OCI-M2 (cell line): ENCODE measurements around the gene GLIPR1.
"Not testable (repeated sequence)": the region's sequence is repeated elsewhere in the genome, so short reads cannot be mapped to it uniquely, and the experiment has no call there.

Source experiments
- DNase-seq: peaks from one replicate; lab custom pipeline; 2025; ENCODE audit not compliant: unreplicated experiment; lab: John Stamatoyannopoulos, UW

The GLIPR1 gene

GRCh38 chr12:75511116-75512048, 30.8 kb downstream of the GLIPR1 start, which contains the start of gene KRR1:
TSS of gene KRR1 (minus strand) at chr12:75511609. CDS start at chr12:75511597, 12 bp downstream.
- peak; percentile 74 for DNase-seq

GRCh38 chr12:75521224-75521623, 40.7 kb downstream of the GLIPR1 start:
- DNase-seq = not testable (repeated sequence)

GRCh38 chr12:75522124-75522523, 41.6 kb downstream of the GLIPR1 start:
- DNase-seq = not testable (repeated sequence)

GRCh38 chr12:75525263-75525662, 44.7 kb downstream of the GLIPR1 start:
- DNase-seq = no peak

- no peak for DNase-seq
Observed at GRCh38 chr12:75526655-75527511, 46.3 kb downstream of the GLIPR1 start.

- DNase-seq = no peak
Observed at GRCh38 chr12:75528272-75528671, 47.7 kb downstream of the GLIPR1 start.

- DNase-seq = no peak
Observed at GRCh38 chr12:75528692-75529091, 48.1 kb downstream of the GLIPR1 start.

- no peak for DNase-seq
Observed at GRCh38 chr12:75529316-75529715, 48.8 kb downstream of the GLIPR1 start.

- no peak for DNase-seq
Observed at GRCh38 chr12:75529826-75530225, 49.3 kb downstream of the GLIPR1 start.

GRCh38 chr12:75533239-75533638, 52.7 kb downstream of the GLIPR1 start:
- DNase-seq = no peak

- DNase-seq = no peak
Observed at GRCh38 chr12:75539889-75540288, 59.3 kb downstream of the GLIPR1 start.

- no peak for DNase-seq
Observed at GRCh38 chr12:75542942-75543341, 62.4 kb downstream of the GLIPR1 start.

- DNase-seq = no peak
Observed at GRCh38 chr12:75543529-75543928, 63.0 kb downstream of the GLIPR1 start.

- no peak for DNase-seq
Observed at GRCh38 chr12:75545636-75546035, 65.1 kb downstream of the GLIPR1 start.

GRCh38 chr12:75548879-75549278, 68.3 kb downstream of the GLIPR1 start:
- no peak for DNase-seq

GRCh38 chr12:75549989-75550388, 69.4 kb downstream of the GLIPR1 start:
- no peak for DNase-seq

- no peak for DNase-seq
Observed at GRCh38 chr12:75550401-75551240, 70.1 kb downstream of the GLIPR1 start.

GRCh38 chr12:75551477-75551876, 70.9 kb downstream of the GLIPR1 start:
- DNase-seq = no peak

- DNase-seq = no peak
Observed at GRCh38 chr12:75553398-75553797, 72.8 kb downstream of the GLIPR1 start.
